Neuron (in vitro differentiated cells): ENCODE results near the gene MYZAP.

ENCODE experiments used
- H2AFZ ChIP-seq: one replicate; pipeline ENCODE4 v1.6.1; 2013; ENCODE audit warnings: low read depth, mild to moderate bottlenecking, inconsistent platforms, low read length, moderate library complexity
- H3K27me3 ChIP-seq: one replicate; pipeline ENCODE4 v1.6.1; 2013; ENCODE audit warnings: low read length; ENCODE audit not compliant: insufficient read depth
- H3K36me3 ChIP-seq: one replicate; pipeline ENCODE4 v1.6.1; 2013; ENCODE audit warnings: low read length; ENCODE audit not compliant: insufficient read depth
- H3K4me1 ChIP-seq: one replicate; pipeline ENCODE4 v1.6.1; 2013; ENCODE audit warnings: low read length; ENCODE audit not compliant: insufficient read depth
- H3K4me3 ChIP-seq: 2 replicates; pipeline ENCODE4 v1.5.1; 2013; ENCODE audit warnings: mild to moderate bottlenecking, low read length, moderate library complexity
- H3K9me3 ChIP-seq: one replicate; pipeline ENCODE4 v1.6.1; 2013; ENCODE audit warnings: low read length

The MYZAP gene

GRCh38 chr15:57619746-57620145 is 28.0 kb downstream of the MYZAP start:
- Histone ChIP-seq H3K9me3 (no peaks in the 10 kb centered on the region), H3K4me3 (no peak overlapping the region), H3K27me3 (no peaks in the 10 kb centered on the region), H3K36me3 (no peaks in the 10 kb centered on the region), H3K4me1 (no peaks in the 10 kb centered on the region), H2AFZ (no peak overlapping the region)

- H2AFZ ChIP-seq, result no peak overlapping the region
- no peaks in the 10 kb centered on the region for H3K36me3 ChIP-seq
- H3K4me1 ChIP-seq, result no peaks in the 10 kb centered on the region
- no peaks in the 10 kb centered on the region for H3K9me3 ChIP-seq
- no peak overlapping the region for H3K4me3 ChIP-seq
- no peaks in the 10 kb centered on the region for H3K27me3 ChIP-seq
Measured at GRCh38 chr15:57624730-57625129, 33.0 kb downstream of the MYZAP start.

GRCh38 chr15:57625703-57626448 is 34.2 kb downstream of the MYZAP start:
- Histone ChIP-seq H3K36me3 (no peaks in the 10 kb centered on the region), H3K4me1 (no peaks in the 10 kb centered on the region), H3K4me3 (no peak overlapping the region), H3K27me3 (no peaks in the 10 kb centered on the region), H3K9me3 (no peaks in the 10 kb centered on the region), H2AFZ (no peak overlapping the region)

GRCh38 chr15:57626713-57627440 is 35.2 kb downstream of the MYZAP start:
- H3K36me3 ChIP-seq, result no peaks in the 10 kb centered on the region
- no peaks in the 10 kb centered on the region for H3K27me3 ChIP-seq
- H3K4me1 ChIP-seq, result no peaks in the 10 kb centered on the region
- H2AFZ ChIP-seq, result no peak overlapping the region
- H3K4me3 ChIP-seq, result no peak overlapping the region
- H3K9me3 ChIP-seq, result no peaks in the 10 kb centered on the region

- no peaks in the 10 kb centered on the region for H3K9me3 ChIP-seq
- H3K36me3 ChIP-seq, result no peaks in the 10 kb centered on the region
- H2AFZ ChIP-seq, result no peak overlapping the region
- H3K4me1 ChIP-seq, result no peaks in the 10 kb centered on the region
- H3K27me3 ChIP-seq, result peaks cover 5% of the 10 kb centered on the region
- H3K4me3 ChIP-seq, result no peak overlapping the region
Measured at GRCh38 chr15:57631386-57632110, 39.8 kb downstream of the MYZAP start.

- Histone ChIP-seq H2AFZ (no peak overlapping the region), H3K36me3 (no peaks in the 10 kb centered on the region), H3K4me3 (no peak overlapping the region), H3K9me3 (no peaks in the 10 kb centered on the region), H3K4me1 (no peaks in the 10 kb centered on the region), H3K27me3 (peaks cover 17% of the 10 kb centered on the region)
Measured at GRCh38 chr15:57634290-57634689, 42.6 kb downstream of the MYZAP start.

- Histone ChIP-seq H3K9me3 (no peaks in the 10 kb centered on the region), H3K4me3 (no peak overlapping the region), H3K36me3 (no peaks in the 10 kb centered on the region), H3K4me1 (no peaks in the 10 kb centered on the region), H2AFZ (no peak overlapping the region), H3K27me3 (peaks cover 24% of the 10 kb centered on the region)
Measured at GRCh38 chr15:57635300-57635909, 43.7 kb downstream of the MYZAP start.

DNA sequence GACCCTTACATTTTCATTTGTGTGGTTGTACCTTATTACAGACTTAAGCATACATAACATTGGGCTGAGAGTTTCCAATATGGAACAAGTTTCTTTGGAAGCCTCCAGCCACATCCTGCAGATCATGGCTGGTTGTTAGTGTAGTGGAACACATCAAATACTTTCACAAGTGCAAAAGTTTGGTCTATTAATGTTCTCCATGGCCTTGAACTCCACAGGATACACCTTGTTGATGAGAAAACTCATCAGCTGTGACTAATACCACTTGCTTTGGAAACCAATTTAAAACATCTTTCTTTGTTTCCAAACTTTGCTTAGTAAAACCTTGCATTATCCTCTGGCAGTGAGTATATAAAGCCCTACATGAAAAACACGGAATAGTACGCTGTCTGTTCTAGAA is 46.1 kb downstream of the MYZAP start:
- H2AFZ ChIP-seq, result no peak overlapping the region
- H3K4me1 ChIP-seq, result no peaks in the 10 kb centered on the region
- no peaks in the 10 kb centered on the region for H3K9me3 ChIP-seq
- H3K36me3 ChIP-seq, result no peaks in the 10 kb centered on the region
- no peak overlapping the region for H3K4me3 ChIP-seq
- peaks cover 23% of the 10 kb centered on the region for H3K27me3 ChIP-seq

GRCh38 chr15:57639306-57639705 is 47.6 kb downstream of the MYZAP start:
- Histone ChIP-seq H3K27me3 (peaks cover 19% of the 10 kb centered on the region), H3K9me3 (no peaks in the 10 kb centered on the region), H3K36me3 (no peaks in the 10 kb centered on the region), H3K4me1 (no peaks in the 10 kb centered on the region), H2AFZ (no peak overlapping the region), H3K4me3 (no peak overlapping the region)

- Histone ChIP-seq H3K4me3 (no peak overlapping the region), H2AFZ (no peak overlapping the region), H3K27me3 (peaks cover 19% of the 10 kb centered on the region), H3K4me1 (no peaks in the 10 kb centered on the region), H3K9me3 (no peaks in the 10 kb centered on the region), H3K36me3 (no peaks in the 10 kb centered on the region)
Measured at GRCh38 chr15:57640930-57641682, 49.4 kb downstream of the MYZAP start.

DNA sequence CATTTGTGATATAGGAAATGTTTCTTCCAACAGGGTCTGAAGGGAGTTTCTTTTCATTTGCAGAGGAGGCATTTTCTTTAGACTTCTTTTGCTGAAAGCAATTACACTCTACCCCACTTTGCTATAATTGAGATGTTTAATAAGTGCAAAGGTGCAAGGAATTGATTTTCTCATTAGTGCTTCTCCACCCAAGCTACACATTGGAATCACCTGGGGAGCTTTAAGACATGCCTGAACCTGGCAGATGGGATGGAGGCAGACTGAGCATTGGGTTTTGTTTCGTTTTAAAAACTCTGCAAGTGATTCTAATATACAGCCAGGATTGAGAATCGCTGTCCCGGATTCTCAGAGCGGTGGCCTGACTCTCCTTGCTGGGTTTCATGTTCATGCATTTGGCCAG is 52.1 kb downstream of the MYZAP start:
- H3K4me1 ChIP-seq, result no peaks in the 10 kb centered on the region
- H3K4me3 ChIP-seq, result no peak overlapping the region
- no peak overlapping the region for H2AFZ ChIP-seq
- H3K27me3 ChIP-seq, result peaks cover 11% of the 10 kb centered on the region
- no peaks in the 10 kb centered on the region for H3K9me3 ChIP-seq
- H3K36me3 ChIP-seq, result no peaks in the 10 kb centered on the region

- peaks cover 2% of the 10 kb centered on the region for H3K27me3 ChIP-seq
Measured at GRCh38 chr15:57646087-57646486, 54.4 kb downstream of the MYZAP start.

More at GRCh38 chr15:57646087-57646486, 54.4 kb downstream of the MYZAP start:
- H3K9me3 ChIP-seq, result no peaks in the 10 kb centered on the region
- H3K4me3 ChIP-seq, result no peak overlapping the region
- H3K36me3 ChIP-seq, result no peaks in the 10 kb centered on the region
- no peaks in the 10 kb centered on the region for H3K4me1 ChIP-seq
- H2AFZ ChIP-seq, result no peak overlapping the region
